Fibroblast of skin of abdomen (primary cell): ENCODE measurements around the gene MRPS2.

Experiments
- DNase-seq: peaks from one replicate; pipeline ENCODE4 v3.0.0-alpha.2; 2013

The MRPS2 gene

GRCh38 chr9:135480940-135481310 lies 19.6 kb upstream of the MRPS2 start:
- no peak for DNase-seq

GRCh38 chr9:135482015-135482754 lies 18.3 kb upstream of the MRPS2 start:
- no peak for DNase-seq

- DNase-seq: no peak
These were observed 15.8 kb upstream of the MRPS2 start for GRCh38 chr9:135484460-135485277.

GRCh38 chr9:135485385-135485784 lies 15.1 kb upstream of the MRPS2 start:
- no peak for DNase-seq

GRCh38 chr9:135485832-135486231 lies 14.7 kb upstream of the MRPS2 start:
- no peak for DNase-seq

- no peak for DNase-seq
These were observed 14.0 kb upstream of the MRPS2 start for GRCh38 chr9:135486267-135487065.

- DNase-seq: no peak
These were observed 13.0 kb upstream of the MRPS2 start for GRCh38 chr9:135487281-135488012.

GRCh38 chr9:135488013-135488330 lies 12.5 kb upstream of the MRPS2 start:
- no peak for DNase-seq

- DNase-seq: no peak
These were observed 12.0 kb upstream of the MRPS2 start for GRCh38 chr9:135488527-135488926.

GRCh38 chr9:135489188-135489906 lies 11.1 kb upstream of the MRPS2 start:
- no peak for DNase-seq

- no peak for DNase-seq
These were observed 10.2 kb upstream of the MRPS2 start for GRCh38 chr9:135490166-135490870.

- DNase-seq: no peak
These were observed 9.5 kb upstream of the MRPS2 start for GRCh38 chr9:135490980-135491464.

- no peak for DNase-seq
These were observed 8.7 kb upstream of the MRPS2 start for GRCh38 chr9:135491764-135492163.

GRCh38 chr9:135492886-135493669 lies 7.4 kb upstream of the MRPS2 start:
- no peak for DNase-seq

- no peak for DNase-seq
These were observed 5.5 kb upstream of the MRPS2 start for GRCh38 chr9:135494791-135495559.

GRCh38 chr9:135498381-135499126 lies 1.9 kb upstream of the MRPS2 start:
- no peak for DNase-seq

- peak; percentile 85 for DNase-seq
These were observed 984 bp upstream of the MRPS2 start for GRCh38 chr9:135499326-135500070.

GRCh38 chr9:135500071-135500524 lies 384 bp upstream of the MRPS2 start:
- DNase-seq: no peak
